Sigmoid colon (tissue), 7 donors: ENCODE data around the gene ARHGAP22. TPM values are rescaled to one million over a fixed set of nuclear protein-coding genes. Genes with fewer than 3 reads are reported as not detected.

ENCODE experiments used
- DNase-seq: peaks from one replicate; pipeline ENCODE4 v3.0.0-alpha.2; 2019
- H3K27ac ChIP-seq, 4 donors: fragments of 200-600 bp; sonication (generic); one replicate each; pipeline ENCODE4 v1.5.1; 2016 to 2019; ENCODE audit warnings: mild to moderate bottlenecking in 1 of 4
- H3K27me3 ChIP-seq, 3 donors: fragments of 200-600 bp; sonication (generic); one replicate each; pipeline ENCODE4 v1.5.1; 2019; ENCODE audit warnings: mild to moderate bottlenecking in 1 of 3
- H3K36me3 ChIP-seq, 4 donors: fragments of 200-600 bp; sonication (generic); one replicate each; pipeline ENCODE4 v1.5.1; 2016 to 2019
- H3K4me1 ChIP-seq, 4 donors: fragments of 200-600 bp; sonication (generic); one replicate each; pipeline ENCODE4 v1.5.1; 2017 to 2019
- H3K4me3 ChIP-seq, 4 donors: fragments of 200-600 bp; sonication (generic); one replicate each; pipeline ENCODE4 v1.5.1; 2017 to 2019; ENCODE audit warnings: mild to moderate bottlenecking in 2 of 4, moderate library complexity in 1 of 4
- H3K9me3 ChIP-seq, 4 donors: fragments of 200-600 bp in 3 of 4; sonication (generic) in 3 of 4; one replicate each; pipeline versions ENCODE4 v1.5.1 to v1.6.1; 2013 to 2019
- EP300 ChIP-seq, 4 donors: sonication (generic); formaldehyde crosslinking; IDR thresholded peaks; one replicate each; pipeline ENCODE4 v1.6.1; 2017; ENCODE audit warnings: antibody characterized with exemption in 4 of 4
- POLR2A ChIP-seq, 2 donors: fragments of 450-650 bp; IDR thresholded peaks; one replicate each; pipeline ENCODE4 v1.6.1; 2016; ENCODE audit warnings: antibody characterized with exemption in 2 of 2, mild to moderate bottlenecking in 2 of 2, moderate library complexity in 2 of 2
- POLR2AphosphoS5 ChIP-seq, 4 donors: sonication (generic); formaldehyde crosslinking; IDR thresholded peaks; one replicate each; pipeline ENCODE4 v1.6.1; 2017; ENCODE audit warnings: antibody characterized with exemption in 4 of 4
- WGBS, 2 donors: extraction: QIAGEN DNeasy Blood & Tissue Kit; methylation state at CpG; one replicate each; pipeline ENCODE4 v1.1.7; 2013; 5-methylcytosine and 5-hydroxymethylcytosine counted together
- intact Hi-C: fragments of 100-400 bp; cut with DNase I; formaldehyde crosslinking; loops from one replicate; pipeline ENCODE4 v1.15.1; 2023
- polyA plus RNA-seq, 3 donors: library from polyadenylated mRNA; stranded (reverse); fragments of 200-250 nt; gene quantifications; one replicate each; pipeline ENCODE4 v1.2.3, GENCODE V29; 2013
- total RNA-seq, 4 donors: library from RNA; depleted of rRNA; stranded (reverse); fragments of >200 nt; gene quantifications; one replicate each; pipeline ENCODE4 v1.1.0, GENCODE V29; 2016
- TF ChIP-seq, protein P1 (sequence below), 4 experiments: fragments of 450-650 bp in 3 of 4; fragments of 200-600 bp in 1 of 4; IDR thresholded peaks; one replicate each; pipeline ENCODE4 v1.5.1; 2016 to 2019; ENCODE audit warnings: antibody characterized with exemption in 4 of 4, mild to moderate bottlenecking in 3 of 4, moderate library complexity in 2 of 4
- donor health status: healthy with polysubstance abuse.
- donor health status: Bipolar disorder and iron deficiency.
- donor health status: healthy.

Gene ARHGAP22
- total and polyA plus RNA-seq, 7 donors: 1.2 to 6.4 (median 3.1) TPM

DNA sequence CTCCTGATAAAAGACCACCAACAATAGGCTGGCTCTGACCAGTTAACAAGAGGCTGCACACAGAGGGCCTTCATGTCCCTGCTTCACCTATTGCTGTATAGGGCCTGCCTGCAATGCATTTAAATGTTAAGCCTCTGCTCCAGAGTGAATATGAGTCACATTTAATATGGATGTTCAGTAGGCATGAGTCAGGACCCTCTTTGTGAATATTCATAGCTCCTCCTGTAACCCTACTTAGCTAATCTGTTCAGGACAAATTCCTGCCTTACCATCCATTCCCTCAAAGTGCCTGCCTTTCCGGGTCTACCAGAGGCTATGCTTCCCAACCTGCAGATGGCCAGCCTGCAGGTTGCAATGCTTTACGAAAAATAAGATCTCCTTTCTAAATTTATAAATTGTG is 32.5 kb downstream of the ARHGAP22 start:
- no peak for DNase-seq
- 93 to 98% methylated on average over 2 of the region's 2 CpGs for WGBS, 2 donors
- Histone ChIP-seq H3K27ac (no peak overlapping the region), H3K36me3 (no peaks in the 10 kb centered on the region), H3K9me3 (no peaks in the 10 kb centered on the region), H3K4me1 (no peaks in the 10 kb centered on the region), H3K27me3 (no peaks in the 10 kb centered on the region), H3K4me3 (no peak overlapping the region)
- TF ChIP-seq EP300 (IDR thresholded peaks at IDR 0.05): no peak
- no peak for TF ChIP-seq POLR2AphosphoS5 (IDR thresholded peaks at IDR 0.05)
- intact Hi-C loops: no loop called here

DNA sequence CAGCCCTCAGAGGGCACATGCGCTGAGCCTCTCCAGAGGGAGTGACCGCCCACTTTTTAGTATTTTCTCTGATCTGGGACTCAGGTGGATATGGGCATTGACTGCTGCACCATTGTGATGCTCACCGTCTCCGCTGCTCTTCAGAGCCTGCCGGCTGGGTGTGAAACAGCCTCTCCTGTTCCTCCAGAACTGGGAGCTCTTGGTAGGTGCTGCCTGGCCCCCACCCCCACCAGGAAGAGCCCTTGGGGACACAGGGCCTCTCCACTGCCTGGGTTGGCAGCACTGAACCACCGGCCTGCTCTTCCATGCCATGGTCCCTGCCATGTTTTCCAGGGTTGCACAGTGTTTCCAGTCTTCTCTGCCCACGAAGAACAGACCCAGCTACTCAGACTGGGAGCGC is 36.3 kb downstream of the ARHGAP22 start:
- intact Hi-C loops: no loop called here
- 94 to 96% methylated on average over 8 of the region's 8 CpGs for WGBS, 2 donors
- TF ChIP-seq, protein P1, sequence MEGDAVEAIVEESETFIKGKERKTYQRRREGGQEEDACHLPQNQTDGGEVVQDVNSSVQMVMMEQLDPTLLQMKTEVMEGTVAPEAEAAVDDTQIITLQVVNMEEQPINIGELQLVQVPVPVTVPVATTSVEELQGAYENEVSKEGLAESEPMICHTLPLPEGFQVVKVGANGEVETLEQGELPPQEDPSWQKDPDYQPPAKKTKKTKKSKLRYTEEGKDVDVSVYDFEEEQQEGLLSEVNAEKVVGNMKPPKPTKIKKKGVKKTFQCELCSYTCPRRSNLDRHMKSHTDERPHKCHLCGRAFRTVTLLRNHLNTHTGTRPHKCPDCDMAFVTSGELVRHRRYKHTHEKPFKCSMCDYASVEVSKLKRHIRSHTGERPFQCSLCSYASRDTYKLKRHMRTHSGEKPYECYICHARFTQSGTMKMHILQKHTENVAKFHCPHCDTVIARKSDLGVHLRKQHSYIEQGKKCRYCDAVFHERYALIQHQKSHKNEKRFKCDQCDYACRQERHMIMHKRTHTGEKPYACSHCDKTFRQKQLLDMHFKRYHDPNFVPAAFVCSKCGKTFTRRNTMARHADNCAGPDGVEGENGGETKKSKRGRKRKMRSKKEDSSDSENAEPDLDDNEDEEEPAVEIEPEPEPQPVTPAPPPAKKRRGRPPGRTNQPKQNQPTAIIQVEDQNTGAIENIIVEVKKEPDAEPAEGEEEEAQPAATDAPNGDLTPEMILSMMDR (IDR thresholded peaks at IDR 0.05): no peak
- TF ChIP-seq POLR2AphosphoS5 (IDR thresholded peaks at IDR 0.05): no peak
- TF ChIP-seq POLR2A (IDR thresholded peaks at IDR 0.05): no peak
- no peak for TF ChIP-seq EP300 (IDR thresholded peaks at IDR 0.05)
- no peaks in the 10 kb centered on the region for H3K36me3 ChIP-seq
- no peaks in the 10 kb centered on the region for H3K9me3 ChIP-seq
- no peaks in the 10 kb centered on the region for H3K27me3 ChIP-seq
- no peaks in the 10 kb centered on the region for H3K4me1 ChIP-seq
- no peak for DNase-seq
- H3K27ac ChIP-seq: no peak overlapping the region
- H3K4me3 ChIP-seq: no peak overlapping the region

DNA sequence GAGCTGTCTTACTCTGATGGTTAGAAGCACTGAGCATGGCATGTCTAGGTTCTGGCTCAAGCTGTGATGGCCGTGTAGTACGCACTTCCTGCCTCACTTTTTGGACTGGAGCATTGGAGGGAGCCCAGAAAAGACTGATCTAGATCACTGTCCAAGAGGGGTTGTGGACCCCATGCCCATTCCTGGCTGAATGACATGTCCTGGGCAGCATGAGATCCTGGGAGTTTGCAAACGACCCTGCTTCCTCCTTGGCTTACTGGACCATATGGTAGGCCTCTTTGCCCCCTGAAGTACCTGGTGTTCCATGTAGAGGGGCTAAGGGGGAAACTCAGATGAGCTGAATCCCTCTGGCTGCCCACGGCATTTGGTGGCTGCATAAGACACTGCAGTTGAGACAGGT is 36.7 kb downstream of the ARHGAP22 start:
- no peak for DNase-seq
- intact Hi-C loops: no loop called here
- TF ChIP-seq, protein P1 (IDR thresholded peaks at IDR 0.05): no peak
- TF ChIP-seq EP300 (IDR thresholded peaks at IDR 0.05): no peak
- TF ChIP-seq POLR2A (IDR thresholded peaks at IDR 0.05): no peak
- TF ChIP-seq POLR2AphosphoS5 (IDR thresholded peaks at IDR 0.05): no peak
- Histone ChIP-seq H3K4me1 (no peaks in the 10 kb centered on the region), H3K9me3 (no peaks in the 10 kb centered on the region), H3K27me3 (no peaks in the 10 kb centered on the region), H3K4me3 (no peak overlapping the region), H3K27ac (no peak overlapping the region), H3K36me3 (no peaks in the 10 kb centered on the region)
- WGBS, 2 donors: 81 to 85% methylated on average over 4 of the region's 4 CpGs

DNA sequence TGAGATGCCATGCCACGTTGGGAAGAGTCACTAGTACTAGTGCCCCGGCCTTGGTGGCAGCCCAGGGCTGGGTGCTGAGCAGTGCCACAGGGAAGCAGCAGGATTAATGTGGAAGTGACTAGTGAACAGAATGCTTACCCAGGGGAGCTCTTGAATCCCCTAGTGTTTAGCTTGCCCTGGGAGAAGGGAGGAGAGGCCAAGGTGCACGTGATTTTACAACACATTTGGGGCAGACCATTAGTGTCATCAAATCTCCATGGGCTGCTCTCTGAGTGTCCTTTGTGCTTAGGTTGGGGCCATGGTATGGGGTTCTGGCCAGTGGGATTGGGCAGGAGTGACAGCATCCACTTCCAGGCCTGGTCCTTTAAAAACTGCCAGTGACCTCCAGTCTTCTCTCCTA is 37.5 kb downstream of the ARHGAP22 start:
- H3K36me3 ChIP-seq: no peaks in the 10 kb centered on the region
- no peaks in the 10 kb centered on the region for H3K4me1 ChIP-seq
- no peak overlapping the region for H3K27ac ChIP-seq
- H3K27me3 ChIP-seq: no peaks in the 10 kb centered on the region
- TF ChIP-seq, protein P1 (IDR thresholded peaks at IDR 0.05): no peak
- TF ChIP-seq POLR2AphosphoS5 (IDR thresholded peaks at IDR 0.05): no peak
- no peak for TF ChIP-seq EP300 (IDR thresholded peaks at IDR 0.05)
- no peak for TF ChIP-seq POLR2A (IDR thresholded peaks at IDR 0.05)
- WGBS, 2 donors: 80 to 86% methylated on average over 3 of the region's 3 CpGs
- no peaks in the 10 kb centered on the region for H3K9me3 ChIP-seq
- H3K4me3 ChIP-seq: no peak overlapping the region
- no peak for DNase-seq
- intact Hi-C loops: no loop called here

DNA sequence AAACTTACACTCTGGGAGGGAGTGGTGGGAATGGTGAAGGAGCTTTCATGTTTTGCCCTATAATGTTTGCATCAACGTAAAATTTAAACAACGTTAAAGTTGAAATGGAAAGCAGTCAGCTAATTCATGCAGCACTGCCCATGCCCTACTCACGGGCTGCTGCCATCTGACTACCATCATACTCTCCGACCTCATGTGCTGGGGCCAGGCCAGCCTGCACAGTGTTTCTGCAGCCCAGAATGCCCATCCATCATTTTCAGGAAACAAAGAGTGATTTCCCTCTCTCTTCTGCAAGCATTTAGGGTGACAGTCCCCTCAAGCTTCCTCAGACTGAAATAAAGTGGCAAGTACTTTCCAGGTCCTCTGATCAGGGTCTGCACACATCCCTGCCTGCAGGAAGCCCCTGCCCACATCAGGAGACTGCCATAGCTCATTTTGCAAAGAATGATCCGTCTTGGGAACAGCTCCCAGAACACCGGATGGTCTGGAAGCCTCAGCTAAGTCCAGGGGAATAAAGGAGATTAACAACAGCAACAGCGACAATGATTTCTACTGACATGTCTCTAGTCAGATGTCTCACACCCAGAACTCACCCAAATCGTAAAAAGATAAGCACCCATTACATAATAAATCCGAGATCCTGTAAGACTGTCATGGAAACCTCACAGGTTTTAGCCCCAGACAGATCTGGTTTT is 40.3 kb downstream of the ARHGAP22 start:
- intact Hi-C loops: no loop called here
- no peaks in the 10 kb centered on the region for H3K36me3 ChIP-seq

More for the DNA sequence above, 40.3 kb downstream of the ARHGAP22 start:
- Histone ChIP-seq H3K9me3 (no peaks in the 10 kb centered on the region), H3K4me3 (no peak overlapping the region), H3K4me1 (no peaks in the 10 kb centered on the region), H3K27me3 (no peaks in the 10 kb centered on the region), H3K27ac (no peak overlapping the region)
- DNase-seq: no peak
- 49 to 57% methylated on average over 9 of the region's 9 CpGs for WGBS, 2 donors
- TF ChIP-seq POLR2AphosphoS5 (IDR thresholded peaks at IDR 0.05) (no peak), POLR2A (IDR thresholded peaks at IDR 0.05) (no peak), EP300 (IDR thresholded peaks at IDR 0.05) (no peak)
- TF ChIP-seq, protein P1 (IDR thresholded peaks at IDR 0.05): no peak
